ENCODE measurements around the gene PID1.

DNA sequence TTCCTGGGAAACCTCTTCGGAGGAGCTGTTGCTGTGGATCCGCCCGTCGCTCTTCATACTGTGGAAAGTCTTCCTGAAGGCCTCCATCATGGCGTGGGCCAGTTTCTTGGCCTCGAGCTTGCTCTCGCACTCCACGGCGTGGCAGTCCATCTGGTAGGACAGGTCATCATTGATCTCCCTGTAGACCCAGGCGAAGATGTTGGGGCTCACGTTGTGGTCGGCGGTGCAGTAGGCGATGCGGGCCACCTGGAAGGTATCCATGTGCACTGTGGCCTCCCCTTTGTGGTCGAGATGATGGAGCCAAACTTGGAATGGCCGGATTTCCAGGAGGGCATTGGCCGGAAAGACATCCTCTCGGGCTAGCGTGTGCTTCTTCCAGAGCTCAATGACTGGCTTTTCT is 245.4 kb downstream of the PID1 start:
- TF ChIP-seq TCF7L2 (IDR thresholded peaks at IDR 0.05; ENCODE audit: low read depth, low read length) = no peak
- TF ChIP-seq, protein P1, sequence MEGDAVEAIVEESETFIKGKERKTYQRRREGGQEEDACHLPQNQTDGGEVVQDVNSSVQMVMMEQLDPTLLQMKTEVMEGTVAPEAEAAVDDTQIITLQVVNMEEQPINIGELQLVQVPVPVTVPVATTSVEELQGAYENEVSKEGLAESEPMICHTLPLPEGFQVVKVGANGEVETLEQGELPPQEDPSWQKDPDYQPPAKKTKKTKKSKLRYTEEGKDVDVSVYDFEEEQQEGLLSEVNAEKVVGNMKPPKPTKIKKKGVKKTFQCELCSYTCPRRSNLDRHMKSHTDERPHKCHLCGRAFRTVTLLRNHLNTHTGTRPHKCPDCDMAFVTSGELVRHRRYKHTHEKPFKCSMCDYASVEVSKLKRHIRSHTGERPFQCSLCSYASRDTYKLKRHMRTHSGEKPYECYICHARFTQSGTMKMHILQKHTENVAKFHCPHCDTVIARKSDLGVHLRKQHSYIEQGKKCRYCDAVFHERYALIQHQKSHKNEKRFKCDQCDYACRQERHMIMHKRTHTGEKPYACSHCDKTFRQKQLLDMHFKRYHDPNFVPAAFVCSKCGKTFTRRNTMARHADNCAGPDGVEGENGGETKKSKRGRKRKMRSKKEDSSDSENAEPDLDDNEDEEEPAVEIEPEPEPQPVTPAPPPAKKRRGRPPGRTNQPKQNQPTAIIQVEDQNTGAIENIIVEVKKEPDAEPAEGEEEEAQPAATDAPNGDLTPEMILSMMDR (IDR thresholded peaks at IDR 0.05) = no peak
- TF ChIP-seq, protein P2, sequence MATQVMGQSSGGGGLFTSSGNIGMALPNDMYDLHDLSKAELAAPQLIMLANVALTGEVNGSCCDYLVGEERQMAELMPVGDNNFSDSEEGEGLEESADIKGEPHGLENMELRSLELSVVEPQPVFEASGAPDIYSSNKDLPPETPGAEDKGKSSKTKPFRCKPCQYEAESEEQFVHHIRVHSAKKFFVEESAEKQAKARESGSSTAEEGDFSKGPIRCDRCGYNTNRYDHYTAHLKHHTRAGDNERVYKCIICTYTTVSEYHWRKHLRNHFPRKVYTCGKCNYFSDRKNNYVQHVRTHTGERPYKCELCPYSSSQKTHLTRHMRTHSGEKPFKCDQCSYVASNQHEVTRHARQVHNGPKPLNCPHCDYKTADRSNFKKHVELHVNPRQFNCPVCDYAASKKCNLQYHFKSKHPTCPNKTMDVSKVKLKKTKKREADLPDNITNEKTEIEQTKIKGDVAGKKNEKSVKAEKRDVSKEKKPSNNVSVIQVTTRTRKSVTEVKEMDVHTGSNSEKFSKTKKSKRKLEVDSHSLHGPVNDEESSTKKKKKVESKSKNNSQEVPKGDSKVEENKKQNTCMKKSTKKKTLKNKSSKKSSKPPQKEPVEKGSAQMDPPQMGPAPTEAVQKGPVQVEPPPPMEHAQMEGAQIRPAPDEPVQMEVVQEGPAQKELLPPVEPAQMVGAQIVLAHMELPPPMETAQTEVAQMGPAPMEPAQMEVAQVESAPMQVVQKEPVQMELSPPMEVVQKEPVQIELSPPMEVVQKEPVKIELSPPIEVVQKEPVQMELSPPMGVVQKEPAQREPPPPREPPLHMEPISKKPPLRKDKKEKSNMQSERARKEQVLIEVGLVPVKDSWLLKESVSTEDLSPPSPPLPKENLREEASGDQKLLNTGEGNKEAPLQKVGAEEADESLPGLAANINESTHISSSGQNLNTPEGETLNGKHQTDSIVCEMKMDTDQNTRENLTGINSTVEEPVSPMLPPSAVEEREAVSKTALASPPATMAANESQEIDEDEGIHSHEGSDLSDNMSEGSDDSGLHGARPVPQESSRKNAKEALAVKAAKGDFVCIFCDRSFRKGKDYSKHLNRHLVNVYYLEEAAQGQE (IDR thresholded peaks at IDR 0.05; ENCODE audit: insufficient read depth in 1 of 2, low read depth in 2 of 2, low read length in 1 of 2) = no peak
- TF ChIP-seq POLR2AphosphoS5 (IDR thresholded peaks at IDR 0.05; ENCODE audit: low read depth, low read length) = no peak

Data from Panc1 (cell line).